GM19324 (cell line): ENCODE results near the gene CETP.

Source experiments
- ATAC-seq: cut with Tn5 transposase; IDR thresholded peaks from one replicate; pipeline ENCODE4 v1.9.1; 2021; ENCODE audit warnings: mild to moderate bottlenecking, moderate library complexity; ENCODE audit not compliant: unreplicated experiment, low FRiP score

CETP gene

GRCh38 chr16:57016301-57016700 lies 54.6 kb downstream of the CETP start:
- no peak for ATAC-seq

DNA sequence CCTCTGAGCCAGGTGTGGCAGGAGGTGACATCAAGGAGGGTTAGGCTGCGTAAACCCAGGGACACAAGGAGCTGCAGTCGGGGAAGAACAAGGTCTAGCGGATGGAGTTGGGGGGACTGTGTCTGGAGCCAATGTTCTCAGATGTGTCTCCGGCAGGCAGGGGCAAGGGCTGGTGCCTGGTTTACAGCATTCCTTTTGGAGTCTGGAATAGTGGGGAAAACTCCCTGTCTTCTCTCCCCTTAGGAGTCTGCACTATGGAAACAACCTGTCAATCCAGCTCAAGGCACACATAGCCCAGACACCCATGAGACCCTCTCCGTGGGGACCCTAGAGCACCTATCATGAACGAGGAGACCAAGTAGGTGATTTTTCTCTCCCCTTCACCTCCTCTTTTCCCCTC lies 55.1 kb downstream of the CETP start:
- ATAC-seq = no peak

GRCh38 chr16:57017251-57017650 lies 55.5 kb downstream of the CETP start:
- no peak for ATAC-seq

- no peak for ATAC-seq
These were observed 58.0 kb downstream of the CETP start for GRCh38 chr16:57019746-57020145.

GRCh38 chr16:57020651-57021050 lies 58.9 kb downstream of the CETP start:
- ATAC-seq = no peak

DNA sequence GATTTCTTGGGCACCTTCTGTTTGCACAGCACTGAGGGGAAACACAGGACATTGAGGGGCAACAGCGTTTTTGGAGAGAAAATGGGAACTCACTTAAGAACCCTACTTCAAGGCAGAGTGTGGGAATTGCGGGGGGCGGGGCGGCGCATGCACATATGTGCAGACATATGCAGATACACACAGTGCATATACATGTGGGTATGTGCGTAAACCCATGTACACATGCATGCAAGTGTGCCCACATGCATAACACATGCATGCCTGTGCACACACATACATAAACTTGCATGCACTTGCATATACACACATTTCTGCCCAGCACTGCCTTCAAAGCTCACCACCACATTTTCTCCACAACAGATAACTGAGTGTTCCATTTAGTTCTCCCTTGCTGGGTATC lies 60.0 kb downstream of the CETP start:
- ATAC-seq = no peak

DNA sequence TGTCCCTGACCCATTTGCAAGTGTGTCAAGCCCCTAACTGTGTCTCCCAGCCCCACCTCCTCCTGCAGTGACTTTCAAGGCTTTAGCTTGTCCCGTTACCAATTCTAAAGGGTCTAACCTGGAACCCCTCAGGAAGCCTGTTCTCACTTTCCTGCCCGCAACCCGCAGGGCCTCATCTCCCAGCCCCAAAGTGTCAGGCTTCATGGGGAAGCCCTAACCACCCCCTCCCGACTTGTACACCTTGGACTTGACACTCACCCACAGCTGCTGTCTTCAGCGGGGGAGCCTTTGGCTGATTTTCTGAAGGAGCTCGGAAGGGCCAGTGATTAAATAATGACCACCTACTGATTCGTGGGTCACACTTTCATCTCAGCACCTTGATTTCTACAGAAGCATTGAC lies 60.7 kb downstream of the CETP start:
- no peak for ATAC-seq

- ATAC-seq = no peak
These were observed 61.9 kb downstream of the CETP start for GRCh38 chr16:57023541-57024249.

- ATAC-seq = no peak
These were observed 63.3 kb downstream of the CETP start for GRCh38 chr16:57024894-57025680.

- ATAC-seq = no peak
These were observed 64.4 kb downstream of the CETP start for GRCh38 chr16:57025941-57026777.

GRCh38 chr16:57026778-57027062 lies 65.0 kb downstream of the CETP start:
- no peak for ATAC-seq

- ATAC-seq = no peak
These were observed 65.3 kb downstream of the CETP start for GRCh38 chr16:57027067-57027466.

- no peak for ATAC-seq
These were observed 66.3 kb downstream of the CETP start for GRCh38 chr16:57028086-57028485.

DNA sequence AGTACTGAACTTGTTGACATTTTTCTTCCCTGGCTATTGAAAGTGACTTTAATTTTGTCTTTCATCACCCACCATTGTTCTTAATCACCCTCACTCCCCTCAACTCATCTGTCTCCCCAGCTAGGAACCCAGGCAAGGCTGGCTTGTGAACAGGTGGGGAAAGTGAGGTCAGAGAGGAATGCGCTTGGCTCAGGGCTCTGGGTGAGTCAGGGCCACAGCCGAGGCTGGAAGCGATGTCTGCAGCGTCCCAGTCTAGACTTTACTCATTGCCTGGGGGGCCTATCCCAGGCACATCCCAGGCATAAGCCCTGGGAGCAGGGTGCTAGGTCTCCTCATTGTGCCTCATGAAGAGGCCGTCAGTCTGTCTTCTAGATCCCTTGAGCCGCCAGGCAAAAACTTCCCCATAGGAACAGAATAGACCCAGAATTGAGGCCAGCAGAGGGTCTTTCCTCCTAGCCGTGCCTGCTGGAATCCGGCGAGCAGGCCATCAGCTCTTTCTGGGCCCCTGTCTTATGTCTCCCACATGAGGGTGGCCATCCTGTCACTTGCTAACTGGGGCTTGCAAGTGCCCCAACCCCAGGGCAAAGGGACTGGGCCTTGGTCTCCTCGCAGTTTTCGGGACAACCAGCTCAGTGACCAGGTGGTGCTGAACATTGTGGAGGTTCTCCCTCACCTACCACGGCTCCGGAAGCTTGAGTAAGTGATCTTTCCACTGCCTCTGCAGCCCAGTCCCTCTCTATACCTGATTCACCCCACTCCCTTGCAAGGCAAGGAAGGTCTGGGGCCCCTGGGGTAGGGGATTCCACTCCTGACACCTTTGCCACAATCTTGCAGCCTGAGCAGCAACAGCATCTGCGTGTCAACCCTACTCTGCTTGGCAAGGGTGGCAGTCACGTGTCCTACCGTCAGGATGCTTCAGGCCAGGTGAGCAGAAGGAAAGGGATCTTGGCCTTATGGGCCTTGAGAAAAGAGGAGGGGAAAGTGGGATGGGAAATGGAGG lies 67.7 kb downstream of the CETP start:
- ATAC-seq = no peak

DNA sequence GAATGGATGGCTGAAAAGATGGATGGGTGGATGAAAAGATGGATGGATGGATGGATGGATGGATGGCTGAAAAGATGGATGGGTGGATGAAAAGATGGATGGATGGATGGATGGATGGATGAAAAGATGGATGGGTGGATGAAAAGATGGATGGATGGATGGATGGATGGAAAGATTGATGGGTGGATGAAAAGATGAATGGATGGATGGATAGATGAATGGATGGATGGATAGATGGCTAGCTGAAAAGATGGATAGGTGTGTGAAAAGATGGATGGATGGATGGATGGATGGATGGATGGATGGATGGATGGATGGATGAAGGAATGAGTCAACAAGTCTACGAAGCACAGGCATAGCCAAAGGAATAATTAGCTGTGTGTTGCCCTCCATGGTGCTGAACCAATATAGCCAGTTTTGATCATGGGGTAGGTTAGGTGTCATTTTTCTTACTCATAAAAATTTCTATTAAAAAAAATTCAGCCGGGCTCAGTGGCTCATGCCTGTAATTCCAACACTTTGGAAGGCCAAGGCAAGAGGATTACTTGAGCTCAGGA lies 68.7 kb downstream of the CETP start:
- no peak for ATAC-seq

DNA sequence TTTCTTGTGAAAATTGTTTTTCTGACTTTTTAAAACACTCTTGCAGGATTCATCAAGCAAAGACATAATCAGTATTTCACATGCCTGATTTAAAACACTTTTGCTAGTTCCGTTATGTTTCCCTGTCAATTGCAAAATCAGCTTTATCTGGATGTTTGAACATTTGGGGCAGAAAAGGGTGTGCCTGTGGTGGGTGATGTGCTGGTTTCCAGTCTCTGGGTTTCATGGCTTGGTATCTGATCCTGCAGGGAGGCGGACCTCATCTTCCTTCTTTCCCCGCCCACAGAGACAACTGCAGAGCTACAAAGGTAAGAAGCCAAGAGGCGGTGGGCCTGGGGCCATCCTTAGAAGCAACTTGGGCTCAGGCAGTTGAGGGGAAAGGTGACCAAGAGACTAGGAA lies 69.4 kb downstream of the CETP start:
- ATAC-seq = no peak

DNA sequence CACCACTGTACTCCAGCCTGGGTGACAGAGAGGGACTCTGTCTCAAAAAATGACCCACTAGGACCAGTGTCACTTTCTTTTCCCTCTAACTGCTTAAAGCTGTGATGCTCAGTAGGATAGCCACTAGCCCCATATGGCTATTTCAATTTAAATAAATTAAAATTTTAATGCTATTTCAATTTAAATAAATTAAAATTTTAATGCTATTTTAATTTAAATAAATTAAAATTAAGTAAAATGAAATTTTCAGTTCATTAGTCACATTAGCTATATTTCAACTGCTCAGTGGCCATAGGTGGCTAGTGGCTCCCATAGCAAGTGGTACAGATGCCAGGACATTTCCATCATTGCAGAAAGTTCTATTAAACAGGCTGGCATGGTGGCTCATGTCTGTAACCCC lies 70.6 kb downstream of the CETP start:
- ATAC-seq = no peak

- ATAC-seq = no peak
These were observed 71.2 kb downstream of the CETP start for GRCh38 chr16:57032931-57033330.
